ENCODE measurements around the gene RNFT1. TPM values are rescaled to one million over a fixed set of nuclear protein-coding genes. Genes with fewer than 3 reads are reported as not detected.
"Not testable (repeated sequence)": the region's sequence is repeated elsewhere in the genome, so short reads cannot be mapped to it uniquely, and the experiment has no call there.

Gene RNFT1
- total RNA-seq, result 22.8 TPM

GRCh38 chr17:59964482-59965328, at the start of gene RNFT1:
Gene RNFT1 (minus strand): TSS chr17:59964740. CDS start chr17:59964663, 77 bp downstream.
- DNase-seq (ENCODE audit: low spot score), result peak; percentile 93
- ATAC-seq, result peak; percentile 96

- ATAC-seq; DNase-seq (ENCODE audit: low spot score): not testable (repeated sequence)
These were observed 44.8 kb upstream of the RNFT1 start for GRCh38 chr17:60009326-60009725.

GRCh38 chr17:60008377-60008776, 43.8 kb upstream of the RNFT1 start:
- not testable (repeated sequence) for DNase-seq (ENCODE audit: low spot score); ATAC-seq

GRCh38 chr17:60006160-60006559, 41.6 kb upstream of the RNFT1 start:
- no peak for DNase-seq (ENCODE audit: low spot score)
- no peak for ATAC-seq

GRCh38 chr17:60004561-60004960, 40.0 kb upstream of the RNFT1 start:
- not testable (repeated sequence) for ATAC-seq; DNase-seq (ENCODE audit: low spot score)

- not testable (repeated sequence) for DNase-seq (ENCODE audit: low spot score); ATAC-seq
These were observed 37.9 kb upstream of the RNFT1 start for GRCh38 chr17:60002405-60002804.

- not testable (repeated sequence) for DNase-seq (ENCODE audit: low spot score); ATAC-seq
These were observed 32.1 kb upstream of the RNFT1 start for GRCh38 chr17:59996608-59997007.

GRCh38 chr17:59975166-59975565, 10.6 kb upstream of the RNFT1 start:
- not testable (repeated sequence) for DNase-seq (ENCODE audit: low spot score); ATAC-seq

- ATAC-seq; DNase-seq (ENCODE audit: low spot score): not testable (repeated sequence)
These were observed 8.9 kb upstream of the RNFT1 start for GRCh38 chr17:59973483-59973882.

- no peak for ATAC-seq
- no peak for DNase-seq (ENCODE audit: low spot score)
These were observed 8.2 kb upstream of the RNFT1 start for GRCh38 chr17:59972778-59973177.

GRCh38 chr17:59971771-59972170, 7.2 kb upstream of the RNFT1 start:
- DNase-seq (ENCODE audit: low spot score); ATAC-seq: not testable (repeated sequence)

- peak; percentile 61 for ATAC-seq
- DNase-seq (ENCODE audit: low spot score), result peak; percentile 59
These were observed 630 bp downstream of the RNFT1 start for GRCh38 chr17:59963738-59964481.

GRCh38 chr17:59962739-59963318, 1.7 kb downstream of the RNFT1 start:
- no peak for ATAC-seq
- DNase-seq (ENCODE audit: low spot score), result no peak

GRCh38 chr17:59959574-59959973, 5.0 kb downstream of the RNFT1 start:
- not testable (repeated sequence) for ATAC-seq; DNase-seq (ENCODE audit: low spot score)

GRCh38 chr17:59954856-59955255, 9.7 kb downstream of the RNFT1 start:
- ATAC-seq, result no peak
- no peak for DNase-seq (ENCODE audit: low spot score)

- DNase-seq (ENCODE audit: low spot score), result no peak
- ATAC-seq, result no peak
These were observed 14.5 kb downstream of the RNFT1 start for GRCh38 chr17:59950049-59950448.

- DNase-seq (ENCODE audit: low spot score); ATAC-seq: not testable (repeated sequence)
These were observed 17.2 kb downstream of the RNFT1 start for GRCh38 chr17:59947310-59947709.

- not testable (repeated sequence) for DNase-seq (ENCODE audit: low spot score); ATAC-seq
These were observed 18.1 kb downstream of the RNFT1 start for GRCh38 chr17:59946433-59946832.

- no peak for DNase-seq (ENCODE audit: low spot score)
- no peak for ATAC-seq
These were observed 23.4 kb downstream of the RNFT1 start for GRCh38 chr17:59941131-59941530.

- ATAC-seq, result not testable (repeated sequence)
These were observed 23.8 kb downstream of the RNFT1 start for GRCh38 chr17:59940697-59941096.

GRCh38 chr17:59933317-59933716, 31.2 kb downstream of the RNFT1 start:
- ATAC-seq; DNase-seq (ENCODE audit: low spot score): not testable (repeated sequence)

More at GRCh38 chr17:59940697-59941096, 23.8 kb downstream of the RNFT1 start:
- not testable (repeated sequence) for DNase-seq (ENCODE audit: low spot score)

Measured in left lobe of liver (tissue), 2 donors.